NK-92 treated with Interleukin-12 subunit alpha and Interleukin-12 subunit beta, amount 100 ng/mL, for 24 hours (cell line): ENCODE measurements around the gene CNNM1.

Experiments
- DNase-seq: peaks from one replicate; lab custom pipeline; 2025; lab: John Stamatoyannopoulos, UW

CNNM1 gene

DNA sequence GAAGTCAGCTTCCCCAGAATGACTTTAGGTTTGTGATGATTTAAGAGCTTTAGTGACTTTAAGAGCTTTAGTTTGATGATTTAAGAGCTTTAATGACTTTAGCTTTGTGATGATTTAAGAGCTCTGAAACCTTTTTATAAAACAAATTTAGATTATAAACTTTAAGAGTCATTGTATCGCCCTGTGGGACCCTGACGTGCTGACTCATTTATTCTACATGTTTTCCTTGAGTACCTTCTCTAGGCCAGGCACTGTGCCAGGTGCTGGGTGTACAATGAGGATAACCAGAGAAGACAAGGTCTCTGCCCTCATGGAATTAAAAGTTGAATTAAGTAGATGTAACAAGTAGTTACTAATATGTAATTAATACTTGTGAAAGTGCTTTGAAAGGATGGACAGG is 45.4 kb downstream of the CNNM1 start:
- DNase-seq = no peak

DNA sequence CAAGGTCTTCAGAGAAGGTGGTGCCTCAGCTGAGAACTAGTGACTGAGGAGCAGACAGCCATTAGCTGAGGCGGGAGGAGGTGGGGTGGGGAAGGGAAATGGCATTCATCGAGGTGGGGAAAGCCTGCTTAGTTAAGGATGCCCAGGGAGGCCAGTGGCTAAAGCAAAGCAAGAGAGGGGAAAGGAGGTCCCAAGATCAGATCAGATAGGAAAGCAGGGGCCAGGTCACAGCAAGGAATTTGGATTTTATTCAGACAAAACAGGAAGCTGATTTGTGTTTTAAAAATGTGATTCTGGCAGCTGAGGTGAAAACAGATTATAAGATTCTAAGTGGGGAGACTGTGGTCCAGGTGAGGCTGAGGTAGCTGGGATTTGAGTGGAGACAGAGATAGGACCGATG is 45.8 kb downstream of the CNNM1 start:
- DNase-seq = no peak

DNA sequence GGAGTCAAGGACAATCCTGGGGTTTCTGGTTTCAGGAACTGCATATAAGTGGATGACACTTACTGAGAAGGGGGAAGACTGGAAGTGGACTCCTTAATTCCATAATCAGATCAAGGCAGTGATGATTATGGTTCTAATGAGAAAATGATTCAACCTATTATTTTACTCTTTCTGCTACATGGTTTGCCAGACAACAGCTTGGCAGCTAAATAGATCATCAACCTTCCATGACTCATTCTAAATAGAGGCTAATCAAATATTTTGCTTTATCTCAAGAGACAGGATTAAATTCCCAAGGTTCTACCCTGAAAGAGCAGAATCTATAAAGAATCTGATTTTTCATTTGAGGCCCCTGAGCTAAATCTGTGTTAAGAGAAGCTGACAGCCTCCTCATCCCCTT is 46.3 kb downstream of the CNNM1 start:
- no peak for DNase-seq

DNA sequence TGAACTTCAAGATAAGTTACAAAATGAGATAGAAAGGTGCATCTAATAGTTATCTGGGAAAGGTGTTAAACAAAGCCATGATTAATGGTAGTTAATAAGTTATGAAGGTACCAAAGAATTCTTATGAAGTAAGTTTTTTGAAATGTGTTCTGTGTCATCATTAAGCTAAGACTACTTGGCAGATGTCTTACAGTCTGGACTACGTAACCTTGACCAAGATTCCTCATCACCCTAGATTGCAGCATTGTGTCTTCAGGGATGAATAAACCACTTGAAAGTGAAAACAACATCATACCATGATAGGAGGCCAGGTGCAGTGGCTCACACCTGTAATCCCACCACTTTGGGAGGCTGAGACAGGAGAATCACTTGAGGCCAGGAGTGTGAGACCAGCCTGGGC is 53.0 kb downstream of the CNNM1 start:
- no peak for DNase-seq

DNA sequence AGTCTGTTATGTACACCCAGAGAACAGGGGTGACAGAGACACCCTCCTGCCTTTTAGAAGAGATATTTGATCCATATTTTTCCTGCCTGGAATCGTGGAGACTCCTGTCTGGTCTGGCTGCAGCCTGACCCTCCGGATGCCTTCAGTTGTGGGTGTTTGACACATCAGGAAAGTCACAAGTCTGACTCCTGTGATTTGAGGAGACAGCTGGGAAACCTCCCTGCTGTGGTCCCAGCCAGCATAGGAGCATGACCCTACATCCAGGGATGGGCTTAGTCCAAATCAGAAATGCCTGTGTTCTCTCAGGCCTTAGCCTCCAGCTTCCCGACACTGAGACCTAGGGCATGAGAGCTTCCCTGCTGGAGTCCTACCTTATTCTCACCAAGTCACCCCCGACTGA is 57.9 kb downstream of the CNNM1 start:
- no peak for DNase-seq

DNA sequence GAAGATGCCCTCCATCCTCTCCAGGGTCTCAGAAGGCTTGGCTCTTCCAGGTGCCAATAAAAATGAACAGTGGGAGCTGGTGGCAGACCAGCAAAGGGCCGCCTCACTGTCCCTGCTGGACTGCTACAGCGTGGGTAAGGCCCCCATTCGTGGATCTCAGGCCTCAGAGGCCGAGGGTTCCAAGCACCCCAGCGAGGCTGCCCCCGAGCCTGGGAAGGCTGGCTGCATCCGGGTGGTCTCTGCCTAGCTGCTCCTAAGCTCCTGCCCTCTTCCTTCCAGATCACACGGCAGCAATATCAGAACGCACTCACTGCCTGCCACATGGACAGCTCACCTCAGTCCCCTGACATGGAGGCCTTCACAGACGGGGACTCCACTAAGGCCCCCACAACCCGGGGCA is 58.4 kb downstream of the CNNM1 start:
- no peak for DNase-seq

DNA sequence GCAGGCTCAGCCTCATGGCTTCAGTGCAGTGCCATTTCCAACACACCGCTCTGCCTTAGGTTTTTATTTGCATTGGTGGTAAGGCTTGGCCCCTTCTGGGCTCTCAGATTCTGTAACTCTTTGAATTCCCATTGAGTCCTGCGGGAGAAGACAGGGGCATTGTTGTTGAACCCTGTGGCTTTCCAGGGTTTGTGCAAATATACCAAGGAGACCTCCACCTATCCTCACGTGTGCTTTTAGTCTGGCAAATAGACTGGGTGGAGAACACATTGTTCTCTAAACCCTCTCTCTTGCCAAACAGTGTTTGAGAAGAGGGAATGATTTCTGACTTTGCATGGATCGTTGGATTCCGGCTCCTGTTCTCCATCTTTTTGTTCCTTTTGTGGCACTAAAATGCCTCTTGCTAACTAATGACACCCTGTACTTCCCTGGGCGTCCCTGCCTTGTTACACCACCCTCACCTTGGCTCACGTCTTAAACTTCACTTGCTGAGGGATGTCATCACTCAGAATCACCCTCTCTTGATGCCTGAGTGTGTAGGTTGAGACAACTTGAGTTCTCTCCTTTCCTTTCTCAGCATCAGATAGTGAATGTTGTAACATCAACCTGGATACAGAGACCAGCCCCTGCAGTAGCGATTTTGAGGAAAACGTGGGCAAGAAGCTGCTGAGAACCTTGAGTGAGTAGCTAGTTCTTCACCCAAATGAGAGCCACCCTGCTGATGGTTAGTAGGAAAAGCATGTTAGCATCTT is 60.7 kb downstream of the CNNM1 start:
- no peak for DNase-seq

DNA sequence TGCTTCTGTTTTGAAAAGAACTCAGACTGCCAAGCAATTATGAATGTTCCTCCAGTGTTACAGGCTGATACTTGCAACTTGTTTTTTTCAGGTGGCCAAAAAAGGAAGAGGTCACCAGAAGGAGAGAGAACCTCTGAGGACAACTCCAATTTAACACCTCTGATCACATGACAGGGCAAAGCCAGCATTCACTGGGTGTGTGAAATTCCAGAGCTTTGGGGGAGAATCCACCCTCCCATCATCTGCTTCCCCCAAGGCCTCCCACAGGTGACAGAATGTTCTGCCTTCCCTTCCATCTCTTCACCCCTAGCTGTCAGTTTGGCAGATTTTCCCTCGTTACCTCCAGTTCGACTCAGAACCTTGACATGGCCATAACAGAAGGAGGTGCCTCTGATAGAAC is 62.2 kb downstream of the CNNM1 start:
- DNase-seq = no peak

DNA sequence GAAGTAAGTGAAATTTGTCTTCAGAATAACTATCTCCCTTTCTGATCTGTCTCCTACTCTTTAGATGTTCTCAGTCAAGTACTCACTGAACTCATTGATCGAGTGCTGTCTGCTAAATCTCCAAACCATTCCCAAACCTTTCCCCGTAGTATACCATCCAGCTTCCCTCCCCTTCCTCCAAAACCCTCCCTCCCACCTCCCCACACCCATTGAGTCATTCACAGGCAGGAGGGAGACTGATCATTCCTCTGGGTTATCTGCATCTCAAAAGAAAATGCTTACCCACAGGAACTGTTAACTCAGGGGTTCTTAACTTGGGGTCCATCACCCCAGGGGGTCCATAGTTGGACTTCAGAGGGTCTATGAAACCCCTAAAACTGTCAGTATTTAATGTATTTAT is 63.9 kb downstream of the CNNM1 start:
- no peak for DNase-seq

DNA sequence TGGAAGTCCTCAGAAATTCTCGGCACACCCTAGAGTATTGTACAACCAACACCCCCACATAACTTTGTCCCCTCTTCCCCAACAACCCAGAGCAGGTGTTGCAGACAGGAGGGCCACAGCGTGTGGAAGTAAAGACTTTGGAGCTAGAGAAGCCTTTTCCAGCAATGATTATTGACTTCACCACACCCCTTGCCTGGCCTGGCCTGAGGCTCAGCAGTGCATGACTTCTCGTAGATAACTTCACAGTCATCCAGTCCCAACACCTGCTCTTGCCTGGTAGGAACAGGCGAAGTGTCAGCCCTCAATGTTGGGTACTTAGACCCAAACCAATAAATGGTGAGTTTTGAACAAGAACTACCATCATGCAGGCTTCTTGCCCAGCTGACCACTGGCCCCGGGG is 64.5 kb downstream of the CNNM1 start:
- no peak for DNase-seq

DNA sequence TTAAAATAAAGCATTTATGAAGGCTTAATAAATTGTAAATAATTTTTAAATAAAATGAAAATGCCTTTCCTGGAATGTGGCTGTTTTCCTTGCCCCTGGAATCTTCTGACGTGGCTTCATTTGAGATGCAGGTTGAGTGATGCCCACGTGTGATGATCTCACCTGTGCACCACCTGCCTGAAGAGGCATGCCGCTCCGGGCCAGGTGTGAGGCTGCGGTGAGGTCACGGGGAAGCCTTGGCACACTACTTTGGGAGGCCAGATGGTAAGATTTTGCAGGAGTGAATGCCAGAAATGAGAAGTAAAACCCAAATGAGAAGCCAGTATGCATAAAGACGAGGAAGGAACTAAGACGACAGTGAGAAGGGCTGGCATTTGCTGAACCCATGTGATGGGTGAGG is 65.1 kb downstream of the CNNM1 start:
- no peak for DNase-seq

DNA sequence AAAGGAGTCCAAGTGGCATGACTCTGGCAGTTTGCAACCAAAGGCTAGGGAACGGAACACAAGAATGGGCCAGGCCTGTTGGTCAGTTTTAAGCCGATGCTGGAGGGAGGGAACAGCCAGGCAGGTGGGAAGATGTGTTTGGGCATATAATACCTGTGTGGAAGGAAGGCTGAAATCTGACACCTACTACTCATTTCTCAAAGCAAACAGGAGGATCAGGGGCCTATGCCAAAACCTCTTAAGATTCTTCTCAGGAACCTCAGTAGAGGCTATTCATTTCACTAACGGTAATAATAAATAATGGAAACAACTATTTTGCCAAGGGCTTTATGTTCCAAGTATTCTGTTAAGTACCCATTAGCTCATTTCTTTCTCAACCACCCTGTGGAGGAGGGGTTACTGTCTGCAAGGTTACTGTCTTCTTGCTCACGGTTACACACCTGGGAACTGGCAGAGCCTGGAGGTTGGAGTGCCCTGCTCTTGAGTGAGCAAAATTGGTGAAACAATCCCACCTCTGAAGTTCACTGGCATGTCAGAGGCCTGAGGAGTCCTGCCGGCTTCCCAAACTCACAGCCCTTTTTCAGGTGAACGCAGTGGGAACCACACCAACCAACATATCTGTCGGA is 65.7 kb downstream of the CNNM1 start:
- DNase-seq = no peak

DNA sequence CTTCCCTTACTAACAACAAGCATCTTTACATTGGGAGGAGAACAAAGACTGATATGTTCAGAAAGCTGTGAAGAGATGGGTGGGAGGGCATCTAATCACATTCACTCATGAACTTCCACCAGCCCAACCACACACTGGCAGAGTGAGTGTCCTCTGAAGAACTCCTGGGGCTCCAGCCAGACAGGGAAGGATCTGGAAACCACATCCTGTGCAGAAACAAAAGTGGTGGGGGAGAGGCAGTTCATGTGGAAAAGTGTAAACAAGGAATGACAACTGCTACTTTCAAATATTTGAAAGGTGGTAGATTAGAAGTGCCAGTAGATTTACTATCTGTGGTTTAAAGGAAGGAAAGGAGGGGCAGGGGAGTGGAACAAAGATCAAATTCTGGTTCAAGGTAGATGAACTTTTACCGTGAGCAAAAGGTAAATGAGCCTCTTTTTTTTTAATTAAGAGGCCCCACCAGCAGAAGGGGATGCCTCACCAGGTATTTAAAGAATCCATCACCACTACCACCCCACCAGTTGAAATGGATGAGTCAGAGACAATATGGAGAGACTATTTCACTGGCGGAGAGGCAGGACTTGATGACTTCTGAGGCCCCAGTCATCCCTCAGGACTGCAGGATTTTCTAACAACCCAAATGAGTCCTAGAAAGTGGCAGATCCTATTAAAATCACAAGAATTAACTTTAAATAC is 66.7 kb downstream of the CNNM1 start:
- DNase-seq = no peak

DNA sequence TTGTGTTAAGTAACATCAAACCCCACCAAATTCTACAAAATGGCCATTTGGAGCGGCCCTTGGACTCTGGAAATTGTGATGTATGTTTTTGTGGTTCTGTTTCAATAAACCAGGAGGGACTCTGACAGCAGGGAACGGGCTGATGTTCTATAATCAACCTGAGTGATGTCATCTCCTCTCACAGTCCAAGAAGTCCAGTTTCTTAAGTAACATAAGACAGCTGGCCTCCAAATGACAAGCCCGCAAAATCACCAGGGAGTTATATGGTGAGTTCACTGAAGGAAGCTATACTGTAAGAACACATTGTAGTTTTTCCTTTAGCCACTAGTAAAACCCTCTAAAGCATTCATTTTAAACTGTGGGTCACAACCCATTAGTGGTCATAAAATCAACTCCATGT is 67.3 kb downstream of the CNNM1 start:
- DNase-seq = no peak

DNA sequence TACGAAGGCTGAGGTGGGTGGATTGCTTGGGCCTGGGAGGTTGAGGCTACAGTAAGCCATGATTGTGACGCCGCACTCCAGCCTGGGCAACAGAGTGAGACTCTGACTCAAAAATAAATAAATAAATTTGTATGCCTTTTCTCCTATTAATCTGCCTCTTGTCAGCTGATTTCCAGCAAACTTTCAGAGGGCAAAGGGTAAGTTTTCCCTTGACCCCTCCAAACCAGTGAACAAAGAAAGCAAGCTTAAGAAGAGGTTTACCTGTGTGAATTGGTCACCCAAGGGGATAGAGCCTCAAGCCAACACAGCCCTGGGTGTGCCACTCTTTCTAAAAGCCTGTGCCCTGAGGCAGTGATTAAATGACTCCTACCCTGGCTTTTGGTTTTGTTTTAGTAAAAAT is 70.5 kb downstream of the CNNM1 start:
- no peak for DNase-seq

DNA sequence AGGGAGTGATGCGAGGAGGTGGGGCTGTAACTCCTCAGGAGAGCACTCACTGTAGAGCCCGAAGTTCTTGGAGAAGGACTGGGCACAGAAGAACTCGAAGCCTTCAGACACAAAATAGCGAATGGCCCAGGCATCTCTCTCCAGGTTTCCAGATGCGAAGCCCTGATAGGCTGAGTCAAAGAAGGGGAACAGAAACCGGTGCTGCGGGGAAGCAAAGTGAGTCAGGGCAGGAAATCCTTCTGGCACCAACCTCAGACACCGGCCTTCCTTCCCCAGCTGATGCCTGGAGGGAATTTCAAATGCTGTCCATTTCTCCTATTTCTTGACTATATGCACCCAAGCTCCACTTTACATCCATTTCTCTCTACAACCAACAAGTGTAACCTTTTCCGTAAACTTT is 74.5 kb downstream of the CNNM1 start:
- DNase-seq = no peak

DNA sequence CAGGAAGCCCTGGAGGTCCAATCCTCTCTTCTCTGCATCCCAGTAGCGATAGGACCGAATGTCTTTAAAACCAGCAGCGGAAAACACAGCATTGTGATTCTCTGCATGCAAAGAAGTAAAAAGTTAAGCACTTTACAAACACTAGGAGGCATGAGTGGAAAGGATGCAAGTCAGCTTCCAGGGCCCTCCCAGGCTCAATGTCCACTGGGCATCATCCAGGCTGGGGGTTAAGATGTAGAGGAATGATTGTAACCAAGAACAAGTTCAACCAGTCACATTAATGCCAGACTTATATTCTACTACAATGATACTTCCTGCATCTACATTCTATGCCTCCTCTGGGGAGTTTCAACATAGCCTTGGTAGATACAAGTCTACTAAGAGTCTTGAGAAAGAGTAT is 77.0 kb downstream of the CNNM1 start:
- DNase-seq = no peak

DNA sequence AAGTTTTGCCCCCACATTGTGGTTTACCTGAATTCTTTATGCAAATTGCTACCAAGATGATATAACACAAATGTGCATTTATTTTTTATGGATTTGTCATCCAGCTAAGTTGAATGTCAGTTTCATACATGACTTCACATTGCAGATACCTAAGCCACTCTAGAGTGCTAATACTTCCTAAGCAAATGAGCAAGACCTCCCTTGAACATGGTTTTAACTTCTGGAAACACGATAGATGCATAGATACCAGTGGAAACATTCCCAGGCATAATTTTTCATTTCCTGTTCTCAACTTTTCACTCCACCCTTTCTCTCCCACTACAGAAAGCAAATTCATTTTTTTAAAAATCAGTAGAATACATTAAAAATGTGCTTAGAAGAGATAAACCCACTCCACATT is 81.0 kb downstream of the CNNM1 start:
- DNase-seq = no peak

DNA sequence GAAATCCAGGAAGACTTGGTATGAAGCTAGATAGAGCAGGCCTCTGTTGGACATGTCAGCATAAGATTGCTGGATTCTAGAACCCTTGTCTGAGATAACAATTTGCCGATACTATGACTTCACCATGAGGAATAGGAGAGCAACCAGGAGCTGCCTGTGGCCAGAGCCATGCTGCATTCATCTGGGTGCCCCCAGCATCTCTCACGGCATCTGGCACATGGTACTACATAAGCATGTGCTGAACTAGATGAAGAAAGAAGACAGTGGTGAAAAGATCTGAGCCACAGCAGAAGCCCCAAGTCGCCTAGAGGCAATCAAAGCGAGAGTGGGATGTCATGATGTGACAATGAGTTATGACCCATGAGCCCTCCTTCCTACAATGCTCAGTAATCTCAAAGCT is 81.7 kb downstream of the CNNM1 start:
- no peak for DNase-seq

DNA sequence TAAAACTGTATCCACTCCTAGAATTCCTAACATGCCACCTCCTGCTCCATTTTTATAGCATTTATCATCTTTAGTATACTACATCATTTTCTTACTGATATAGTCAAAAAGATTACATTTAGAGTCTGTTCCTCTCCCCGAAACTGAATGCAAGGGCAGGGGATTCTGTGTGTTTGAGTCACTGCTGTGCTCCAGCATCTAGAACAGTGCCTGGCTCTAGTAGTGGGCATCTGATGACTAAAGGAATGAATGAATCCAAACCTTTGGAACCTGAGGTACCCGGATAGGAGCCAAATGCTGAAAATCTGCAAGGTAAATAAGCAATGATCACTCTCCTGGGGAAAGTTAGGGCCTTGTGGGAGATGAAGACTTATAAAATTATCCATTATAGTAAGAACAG is 82.4 kb downstream of the CNNM1 start:
- DNase-seq = no peak

DNA sequence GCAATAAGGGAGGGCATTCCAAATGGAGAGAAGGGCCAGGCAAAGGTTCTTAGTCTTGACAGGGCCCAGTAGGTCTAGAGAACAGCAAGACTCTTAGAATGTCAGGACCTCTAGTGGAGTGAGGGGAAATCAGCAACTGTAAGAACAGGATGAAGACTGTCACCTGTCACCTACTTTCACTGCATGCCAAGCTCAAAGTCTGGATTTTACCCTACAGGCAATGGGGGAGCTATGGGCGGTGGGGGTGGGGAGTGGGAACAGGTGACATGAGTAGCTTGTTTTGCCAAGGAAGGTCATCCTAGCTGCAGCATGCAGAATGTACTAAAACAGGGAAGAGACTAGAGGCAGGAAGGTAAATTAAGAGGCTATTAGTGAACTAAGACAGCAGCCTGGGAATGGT is 82.9 kb downstream of the CNNM1 start:
- DNase-seq = no peak

DNA sequence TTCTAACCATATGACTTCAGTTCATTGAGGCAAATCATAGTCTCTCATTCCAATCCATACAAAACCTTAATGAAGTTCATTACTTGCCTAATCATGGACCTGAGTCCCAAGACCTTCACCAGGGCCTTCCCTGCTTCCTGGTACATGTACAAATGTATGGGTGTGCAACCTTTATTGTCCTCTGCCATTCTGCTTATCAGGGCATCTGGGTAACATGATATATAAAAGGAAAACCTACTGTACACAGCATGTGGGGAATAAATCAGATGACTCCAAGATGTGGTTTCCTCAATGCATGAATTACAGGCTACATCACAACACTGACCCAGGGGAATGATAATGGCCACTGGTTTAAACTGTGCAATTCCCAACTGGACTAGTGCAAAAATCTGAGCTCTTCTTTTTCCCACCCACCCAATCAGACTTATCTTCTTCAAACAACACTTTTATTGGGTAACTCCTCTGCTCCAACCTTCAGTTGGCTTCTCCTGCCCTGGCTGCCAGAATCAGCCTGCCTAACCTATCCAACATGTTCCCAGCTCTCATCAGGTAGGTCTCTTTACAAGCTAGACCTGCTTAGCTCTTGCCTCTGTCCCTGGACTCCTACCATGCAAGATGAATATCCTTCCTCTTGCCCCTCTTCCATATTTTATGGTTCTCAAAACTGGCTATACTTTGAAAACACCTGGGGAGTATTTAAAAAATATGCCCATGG is 89.9 kb downstream of the CNNM1 start:
- no peak for DNase-seq

DNA sequence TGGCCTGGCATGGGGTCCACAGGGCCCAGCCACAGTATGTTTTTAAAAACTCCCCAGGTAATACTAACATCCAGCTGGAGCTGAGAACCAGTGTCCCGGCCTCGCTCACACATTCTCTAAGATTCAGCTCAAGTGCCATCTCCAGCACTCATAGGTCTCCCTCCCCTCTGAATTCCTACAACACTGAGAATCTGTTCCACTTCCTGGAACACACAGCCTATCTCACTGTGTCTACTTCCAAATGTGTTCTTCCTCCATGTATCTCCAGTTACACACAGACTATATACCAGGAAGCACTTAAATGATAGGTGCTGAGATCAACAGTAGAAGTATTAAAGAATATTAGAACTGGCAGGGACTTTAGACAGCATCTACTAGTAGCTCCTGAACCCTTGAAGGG is 90.5 kb downstream of the CNNM1 start:
- DNase-seq = no peak
